Trophoblast cell (in vitro differentiated cells and primary cell): ENCODE data around the gene CLDN7. TPM values are rescaled to one million over a fixed set of nuclear protein-coding genes. Genes with fewer than 3 reads are reported as not detected.

Experiments
- DNase-seq, 2 donors: peaks; one replicate each; pipeline ENCODE4 v3.0.0-alpha.2; 2016
- H2AFZ ChIP-seq: 2 replicates; pipeline ENCODE4 v1.6.1; 2013; ENCODE audit warnings: low read length, moderate library complexity, mild to moderate bottlenecking; ENCODE audit not compliant: insufficient read depth, poor library complexity
- H2AK5ac ChIP-seq: 2 replicates; pipeline ENCODE4 v1.6.1; 2013; ENCODE audit warnings: mild to moderate bottlenecking, low read length
- H2BK120ac ChIP-seq: 2 replicates; pipeline ENCODE4 v1.6.1; 2013; ENCODE audit warnings: low read length, mild to moderate bottlenecking, moderate library complexity; ENCODE audit not compliant: insufficient read depth, poor library complexity
- H2BK12ac ChIP-seq: 2 replicates; pipeline ENCODE4 v1.6.1; 2013; ENCODE audit warnings: mild to moderate bottlenecking, low read length, moderate library complexity
- H2BK5ac ChIP-seq: 2 replicates; pipeline ENCODE4 v1.6.1; 2013; ENCODE audit warnings: low read length, low read depth, moderate library complexity, mild to moderate bottlenecking; ENCODE audit not compliant: poor library complexity
- H3K14ac ChIP-seq: 2 replicates; pipeline ENCODE4 v1.6.1; 2013; ENCODE audit warnings: mild to moderate bottlenecking, low read length
- H3K18ac ChIP-seq: 2 replicates; pipeline ENCODE4 v1.6.1; 2013; ENCODE audit warnings: mild to moderate bottlenecking, low read length
- H3K23ac ChIP-seq: 2 replicates; pipeline ENCODE4 v1.6.1; 2013; ENCODE audit warnings: low read length
- H3K27ac ChIP-seq: 2 replicates; pipeline ENCODE4 v1.5.1; 2013; ENCODE audit warnings: low read depth, mild to moderate bottlenecking, inconsistent platforms, low read length, moderate library complexity
- H3K27me3 ChIP-seq: 2 replicates; pipeline ENCODE4 v1.6.1; 2013; ENCODE audit warnings: inconsistent platforms, mild to moderate bottlenecking, low read length, moderate library complexity; ENCODE audit not compliant: insufficient read depth
- H3K36me3 ChIP-seq, 2 experiments: 1 replicate in 1 of 2; 2 replicates in 1 of 2; pipeline ENCODE4 v1.6.1; 2013; ENCODE audit warnings: low read length in 2 of 2, mild to moderate bottlenecking in 2 of 2, moderate library complexity in 1 of 2; ENCODE audit not compliant: insufficient read depth in 2 of 2, control insufficient read depth in 1 of 2
- H3K4ac ChIP-seq: 2 replicates; pipeline ENCODE4 v1.6.1; 2013; ENCODE audit warnings: low read depth, mild to moderate bottlenecking, low read length, moderate library complexity
- H3K4me1 ChIP-seq, 2 experiments: 1 replicate in 1 of 2; 2 replicates in 1 of 2; pipeline ENCODE4 v1.6.1; 2013; ENCODE audit warnings: low read length in 2 of 2, mild to moderate bottlenecking in 2 of 2, moderate library complexity in 1 of 2; ENCODE audit not compliant: insufficient read depth in 2 of 2, control insufficient read depth in 1 of 2
- H3K4me2 ChIP-seq: 2 replicates; pipeline ENCODE4 v1.6.1; 2013; ENCODE audit warnings: inconsistent platforms, mild to moderate bottlenecking, low read length, moderate library complexity
- H3K4me3 ChIP-seq: 2 replicates; pipeline ENCODE4 v1.5.1; 2013; ENCODE audit warnings: mild to moderate bottlenecking, low read depth, low read length, inconsistent platforms
- H3K79me1 ChIP-seq: one replicate; pipeline ENCODE4 v1.6.1; 2013; ENCODE audit warnings: low read length
- H3K79me2 ChIP-seq: 2 replicates; pipeline ENCODE4 v1.6.1; 2013; ENCODE audit warnings: low read length, mild to moderate bottlenecking; ENCODE audit not compliant: control insufficient read depth, insufficient read depth, poor library complexity
- H3K9ac ChIP-seq: 2 replicates; pipeline ENCODE4 v1.6.1; 2013; ENCODE audit warnings: mild to moderate bottlenecking, low read length
- H3K9me3 ChIP-seq: 2 replicates; pipeline ENCODE4 v1.6.1; 2013; ENCODE audit warnings: low read depth, mild to moderate bottlenecking, control low read depth, inconsistent platforms, low read length; ENCODE audit not compliant: insufficient read depth
- H4K12ac ChIP-seq: 2 replicates; pipeline ENCODE4 v1.6.1; 2013; ENCODE audit warnings: low read depth, mild to moderate bottlenecking, low read length, moderate library complexity
- H4K8ac ChIP-seq: 2 replicates; pipeline ENCODE4 v1.6.1; 2013; ENCODE audit warnings: low read depth, mild to moderate bottlenecking, low read length, moderate library complexity
- H4K91ac ChIP-seq: one replicate; pipeline ENCODE4 v1.6.1; 2013; ENCODE audit warnings: low read depth, mild to moderate bottlenecking, low read length, moderate library complexity
- WGBS: extraction: QIAGEN DNeasy Blood & Tissue Kit; methylation state at CpG from one replicate; pipeline ENCODE4 v1.1.7; 2013; ENCODE audit warnings: missing lambda C conversion rate; ENCODE audit not compliant: insufficient read length, insufficient coverage; ENCODE audit errors: extremely low coverage; 5-methylcytosine and 5-hydroxymethylcytosine counted together
- polyA plus RNA-seq: library from polyadenylated mRNA; stranded (reverse); fragments of 200-250 nt; gene quantifications from 2 replicates; pipeline ENCODE4 v1.2.3, GENCODE V29; 2013

Gene CLDN7, protein sequence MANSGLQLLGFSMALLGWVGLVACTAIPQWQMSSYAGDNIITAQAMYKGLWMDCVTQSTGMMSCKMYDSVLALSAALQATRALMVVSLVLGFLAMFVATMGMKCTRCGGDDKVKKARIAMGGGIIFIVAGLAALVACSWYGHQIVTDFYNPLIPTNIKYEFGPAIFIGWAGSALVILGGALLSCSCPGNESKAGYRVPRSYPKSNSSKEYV
- 109 and 117 TPM in 2 replicates for polyA plus RNA-seq

DNA sequence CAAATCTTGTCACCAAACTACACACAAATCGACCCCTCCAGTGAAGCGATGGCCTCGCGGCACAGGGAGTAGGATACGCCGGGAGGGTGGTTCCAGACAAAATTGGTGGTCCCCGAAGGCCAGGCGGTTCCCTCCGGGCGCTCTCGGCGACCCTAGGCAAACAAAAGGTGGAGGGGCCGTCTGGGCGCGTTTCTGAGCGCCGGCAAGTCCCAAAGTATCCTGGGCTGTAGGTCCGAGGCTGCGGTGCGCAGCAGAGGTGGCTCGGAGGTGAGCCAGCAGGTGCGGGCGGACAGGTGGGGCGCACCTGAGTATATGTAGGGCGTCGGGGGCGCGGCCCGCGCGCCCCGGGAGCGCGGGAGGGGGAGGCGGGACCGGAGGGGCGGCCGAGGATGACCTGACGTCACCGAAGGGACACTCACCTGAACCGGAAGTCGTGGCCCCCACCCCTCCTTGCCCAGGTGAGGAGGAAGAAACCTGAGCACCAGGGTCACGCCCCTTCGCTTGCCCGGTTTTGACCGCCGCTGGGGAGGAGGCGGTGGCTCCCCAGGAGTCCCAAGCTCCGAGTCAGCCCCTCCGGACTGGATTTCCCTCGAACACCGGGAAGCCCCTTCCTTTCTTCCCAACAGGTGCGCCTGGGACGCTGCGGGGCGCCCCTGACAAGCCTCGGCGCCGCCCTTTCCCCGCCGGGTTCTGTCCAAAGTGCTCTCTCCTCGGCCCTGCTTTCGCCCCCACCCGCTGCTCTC lies at the start of gene CLDN7:
TSS of gene CLDN7 (minus strand) at position 287 of the 743 bp plus-strand sequence. CDS start 435 bp downstream, outside the sequence.
- Histone ChIP-seq H3K4me3 (peak within 1 kb of the TSS; percentile 87), H2AK5ac (peak within 1 kb of the TSS; percentile 81), H2BK120ac (peak within 1 kb of the TSS; percentile 81), H3K4me2 (peak within 1 kb of the TSS; percentile 68), H3K23ac (peak within 1 kb of the TSS; percentile 37), H3K79me1 (peaks cover 28% of the 10 kb centered on the region), H3K4ac (peak within 1 kb of the TSS; percentile 88), H3K18ac (peak within 1 kb of the TSS; percentile 78), H3K9ac (peak within 1 kb of the TSS; percentile 79), H2BK5ac (peak within 1 kb of the TSS; percentile 87), H3K79me2 (peaks cover 25% of the 10 kb centered on the region), H3K4me1 (peaks cover 10 to 17% of the 10 kb centered on the region in 2 experiments), H3K36me3 (peaks cover 14 to 20% of the 10 kb centered on the region in 2 experiments), H4K91ac (peak within 1 kb of the TSS; percentile 92), H3K14ac (peak within 1 kb of the TSS; percentile 84), H2AFZ (peak within 1 kb of the TSS; percentile 69), H4K12ac (peak within 1 kb of the TSS; percentile 72), H3K27ac (peak within 1 kb of the TSS; percentile 84), H2BK12ac (peak within 1 kb of the TSS; percentile 47), H4K8ac (peak within 1 kb of the TSS; percentile 61), H3K27me3 (no peaks in the 10 kb centered on the region), H3K9me3 (peaks cover 2% of the 10 kb centered on the region)
- DNase-seq: peak; percentile 82 to 85
- WGBS: no CpG with 5 or more reads among the region's 64 CpGs

DNA sequence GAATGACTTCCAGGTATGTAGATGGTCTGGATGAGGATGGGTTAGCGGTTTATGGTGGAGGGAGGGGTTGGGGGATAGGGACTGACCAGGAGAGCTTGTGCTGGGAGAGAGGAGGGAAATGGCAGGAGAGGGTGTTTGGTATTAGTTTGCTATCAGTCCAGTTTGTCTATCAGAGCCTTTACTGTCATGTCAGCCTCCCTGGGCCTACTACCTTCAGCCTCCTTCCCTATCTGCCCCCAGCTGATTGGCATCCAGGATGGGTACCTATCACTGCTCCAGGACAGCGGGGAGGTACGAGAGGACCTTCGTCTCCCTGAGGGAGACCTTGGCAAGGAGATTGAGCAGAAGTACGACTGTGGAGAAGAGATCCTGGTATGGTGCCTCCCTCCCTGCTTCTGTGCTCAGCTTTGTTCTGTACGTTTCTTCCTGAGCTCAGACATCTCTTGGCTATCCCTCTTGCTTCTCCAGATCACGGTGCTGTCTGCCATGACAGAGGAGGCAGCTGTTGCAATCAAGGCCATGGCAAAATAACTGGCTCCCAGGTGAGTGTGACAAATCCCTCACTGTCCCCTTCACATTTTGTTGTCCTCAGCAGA lies 48.9 kb upstream of the CLDN7 start:
- no peaks in the 10 kb centered on the region for H3K9me3 ChIP-seq
- no peak overlapping the region for H3K9ac ChIP-seq
- no peak overlapping the region for H3K23ac ChIP-seq
- H3K27me3 ChIP-seq: no peaks in the 10 kb centered on the region
- no peak overlapping the region for H2BK12ac ChIP-seq
- peaks cover 8 to 9% of the 10 kb centered on the region in 2 experiments for H3K4me1 ChIP-seq
- no peak overlapping the region for H4K91ac ChIP-seq
- peaks cover 24% of the 10 kb centered on the region for H3K79me2 ChIP-seq
- H3K14ac ChIP-seq: no peak overlapping the region
- no peak overlapping the region for H4K12ac ChIP-seq
- no peak overlapping the region for H3K18ac ChIP-seq
- WGBS: 100% methylated on average over 1 of the region's 7 CpGs
- DNase-seq: no peak
- H2BK120ac ChIP-seq: no peak overlapping the region
- no peak overlapping the region for H3K4ac ChIP-seq
- H3K27ac ChIP-seq: no peak overlapping the region
- no peak overlapping the region for H2BK5ac ChIP-seq
- H3K4me3 ChIP-seq: no peak overlapping the region
- no peak overlapping the region for H2AK5ac ChIP-seq
- no peak overlapping the region for H2AFZ ChIP-seq
- no peak overlapping the region for H3K4me2 ChIP-seq
- H3K36me3 ChIP-seq: peaks cover 40 to 50% of the 10 kb centered on the region in 2 experiments
- H4K8ac ChIP-seq: no peak overlapping the region
- peaks cover 18% of the 10 kb centered on the region for H3K79me1 ChIP-seq

DNA sequence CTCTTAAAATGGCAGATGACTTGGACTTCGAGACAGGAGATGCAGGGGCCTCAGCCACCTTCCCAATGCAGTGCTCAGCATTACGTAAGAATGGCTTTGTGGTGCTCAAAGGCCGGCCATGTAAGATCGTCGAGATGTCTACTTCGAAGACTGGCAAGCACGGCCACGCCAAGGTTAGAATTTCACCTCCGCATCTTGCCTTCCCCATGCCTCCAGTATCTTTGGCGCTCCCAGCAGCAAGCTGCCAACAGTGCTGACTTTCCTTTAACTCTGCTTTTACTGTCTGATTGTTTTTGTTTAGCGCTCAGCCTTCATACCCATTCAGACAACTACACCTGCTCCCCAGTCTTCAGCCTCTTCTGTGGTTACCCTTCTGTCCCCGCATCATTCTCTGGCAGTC lies 47.4 kb upstream of the CLDN7 start:
- Histone ChIP-seq H2AK5ac (no peak overlapping the region), H3K4me3 (no peak overlapping the region), H3K9me3 (no peaks in the 10 kb centered on the region), H2BK12ac (no peak overlapping the region), H4K91ac (no peak overlapping the region), H3K79me1 (peaks cover 16% of the 10 kb centered on the region), H3K18ac (no peak overlapping the region), H3K14ac (no peak overlapping the region), H3K4ac (peak overlapping the region; percentile 82), H3K23ac (no peak overlapping the region), H2BK120ac (no peak overlapping the region), H3K36me3 (peaks cover 35 to 44% of the 10 kb centered on the region in 2 experiments), H2AFZ (no peak overlapping the region), H4K12ac (no peak overlapping the region), H3K27me3 (no peaks in the 10 kb centered on the region), H3K4me1 (peaks cover 4 to 6% of the 10 kb centered on the region in 2 experiments), H3K79me2 (peaks cover 22% of the 10 kb centered on the region), H2BK5ac (no peak overlapping the region), H3K4me2 (no peak overlapping the region), H3K9ac (no peak overlapping the region), H3K27ac (no peak overlapping the region), H4K8ac (no peak overlapping the region)
- WGBS: no CpG with 5 or more reads among the region's 12 CpGs
- no peak for DNase-seq

DNA sequence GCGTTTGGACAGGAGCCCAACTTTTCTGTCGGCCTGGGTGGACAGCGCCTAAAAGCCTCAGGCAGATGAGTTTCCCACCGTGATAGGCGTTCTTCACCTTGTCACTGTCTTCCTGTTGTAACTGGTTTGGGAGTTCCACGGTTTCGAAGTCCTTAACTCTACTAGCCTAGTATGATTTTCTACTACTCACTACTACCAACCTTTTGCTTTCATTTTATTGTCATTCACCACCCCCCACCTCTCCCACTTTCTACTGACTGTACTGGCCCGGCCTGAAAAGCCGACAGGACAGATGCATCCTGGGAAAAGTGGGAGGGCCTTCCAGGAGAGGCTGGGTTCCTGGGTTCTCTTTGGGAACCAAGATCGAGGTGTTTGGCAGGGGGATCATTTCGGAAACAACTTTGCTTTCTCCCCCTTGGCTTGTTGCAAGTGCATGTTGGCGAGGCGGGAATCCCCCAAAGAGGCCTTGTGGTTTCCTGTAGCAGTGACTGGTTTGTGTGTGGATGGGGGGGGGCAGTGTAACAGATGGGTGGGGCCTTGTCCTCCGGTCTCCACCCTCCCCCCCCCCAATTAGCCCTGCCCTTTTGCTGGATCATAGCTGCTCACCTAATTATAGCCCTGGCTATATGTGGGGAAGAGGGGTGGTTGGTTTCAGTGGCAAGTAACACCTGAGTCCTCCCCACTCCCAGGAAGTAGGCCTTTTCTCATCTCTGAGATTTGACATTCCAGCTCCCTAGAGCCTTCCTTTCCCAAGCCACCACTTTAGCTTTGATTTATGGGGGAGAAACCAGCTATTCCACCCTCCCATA lies 46.6 kb upstream of the CLDN7 start:
- Histone ChIP-seq H3K4me3 (peak overlapping the region; percentile 99), H3K18ac (peak overlapping the region; percentile 98), H3K9me3 (no peaks in the 10 kb centered on the region), H2AK5ac (peak overlapping the region; percentile 96), H3K79me1 (peaks cover 16% of the 10 kb centered on the region), H3K27me3 (no peaks in the 10 kb centered on the region), H4K91ac (peak overlapping the region; percentile 94), H3K9ac (peak overlapping the region; percentile 99), H2AFZ (no peak overlapping the region), H3K4ac (peak overlapping the region; percentile 80), H3K79me2 (peaks cover 22% of the 10 kb centered on the region), H3K4me1 (peaks cover 4 to 5% of the 10 kb centered on the region in 2 experiments), H3K27ac (peak overlapping the region; percentile 90), H4K12ac (peak overlapping the region; percentile 69), H2BK120ac (peak overlapping the region; percentile 82), H4K8ac (peak overlapping the region; percentile 96), H2BK12ac (no peak overlapping the region), H3K14ac (peak overlapping the region; percentile 97), H3K4me2 (peak overlapping the region; percentile 97), H3K36me3 (peaks cover 33 to 41% of the 10 kb centered on the region in 2 experiments), H2BK5ac (peak overlapping the region; percentile 95), H3K23ac (no peak overlapping the region)
- peak; percentile 72 to 82 for DNase-seq
- no CpG with 5 or more reads among the region's 14 CpGs for WGBS
